Measurements from ENCODE around the gene DAP.
"Not testable (repeated sequence)": the region's sequence is repeated elsewhere in the genome, so short reads cannot be mapped to it uniquely, and the experiment has no call there.

DAP gene

DNA sequence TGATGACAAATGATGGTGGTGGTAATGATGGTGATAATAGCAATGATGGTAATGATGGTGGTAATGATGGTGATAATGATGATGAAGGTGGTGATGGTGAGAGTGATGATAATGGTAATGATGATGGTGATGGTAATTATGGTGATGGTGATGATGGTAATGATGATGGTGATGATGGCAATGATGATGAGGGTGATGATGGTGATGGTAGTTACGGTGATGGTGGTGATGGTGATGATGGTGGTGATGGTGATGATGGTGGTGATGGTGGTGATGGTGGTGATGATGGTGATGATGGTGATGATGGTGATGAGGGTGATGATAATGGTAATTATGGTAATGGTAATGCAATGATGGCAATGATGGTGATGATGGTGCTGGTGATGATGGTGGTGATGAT lies 91.1 kb downstream of the DAP start:
- no peak overlapping the region for H3K27ac Mint-ChIP-seq
- no peak overlapping the region for H3K4me3 Mint-ChIP-seq
- DNase-seq: no peak
- H3K36me3 Mint-ChIP-seq (ENCODE audit: insufficient read depth): peaks cover 3% of the 10 kb centered on the region
- no peaks in the 10 kb centered on the region for H3K4me1 Mint-ChIP-seq (ENCODE audit: low read depth in 2 of 2)
- ATAC-seq (replicated peaks): no peak
- no peaks in the 10 kb centered on the region for H3K27me3 Mint-ChIP-seq
- no peaks in the 10 kb centered on the region for H3K9me3 Mint-ChIP-seq

DNA sequence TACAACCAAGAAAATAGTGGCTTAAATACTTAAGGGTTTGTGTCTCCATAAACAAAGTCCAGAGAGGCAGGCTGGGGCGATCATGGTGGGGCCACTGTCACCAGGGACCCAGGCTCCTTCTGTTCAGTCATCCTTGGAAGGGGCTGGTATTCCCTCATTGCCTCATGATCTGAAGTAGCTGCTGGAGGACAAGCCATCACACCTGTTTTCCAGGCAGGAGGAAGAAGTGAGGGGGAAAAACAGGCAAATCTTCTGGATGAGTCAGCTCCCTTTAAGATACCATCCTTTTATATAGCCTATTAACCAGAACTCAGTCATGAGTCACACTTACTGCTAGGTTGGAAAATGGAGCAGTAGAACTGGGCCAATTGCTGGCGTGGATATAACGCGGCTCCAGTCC lies 92.3 kb downstream of the DAP start:
- Mint-ChIP-seq H3K27ac (no peak overlapping the region), H3K36me3 (ENCODE audit: insufficient read depth) (peaks cover 3% of the 10 kb centered on the region)
- ATAC-seq (replicated peaks): no peak

DNA sequence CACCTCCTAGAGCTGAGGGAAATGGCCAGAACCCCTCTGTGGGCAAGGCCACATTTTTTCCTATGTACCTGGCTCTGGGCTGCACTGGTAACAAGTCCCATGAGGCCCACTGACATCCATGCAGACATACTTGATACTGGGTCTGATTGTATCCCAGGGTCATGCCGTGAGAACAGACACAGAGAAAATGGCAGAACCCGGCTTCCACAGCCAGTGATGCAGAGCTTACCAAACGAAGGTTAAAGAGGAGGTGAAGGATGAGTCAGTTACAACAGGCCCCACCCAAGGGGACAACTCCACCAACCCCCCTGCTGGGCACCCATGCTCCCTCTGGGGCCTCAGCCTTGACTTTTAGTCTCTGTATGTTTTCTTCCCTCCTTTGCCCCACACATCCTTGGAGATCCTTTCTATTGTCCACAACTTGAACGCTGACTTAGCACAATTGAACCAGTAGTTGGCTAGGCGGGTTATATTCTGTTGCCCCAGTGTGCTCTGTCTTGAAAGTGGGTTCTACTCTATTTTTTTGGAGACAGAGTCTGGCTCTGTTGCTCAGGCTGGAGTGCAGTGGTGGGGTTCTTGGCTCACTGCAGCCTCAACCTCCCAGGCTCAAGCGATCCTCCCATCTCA lies 93.5 kb downstream of the DAP start:
- Mint-ChIP-seq H3K4me1 (ENCODE audit: low read depth in 2 of 2) (no peaks in the 10 kb centered on the region), H3K27ac (no peak overlapping the region), H3K36me3 (ENCODE audit: insufficient read depth) (peaks cover 3% of the 10 kb centered on the region), H3K9me3 (no peaks in the 10 kb centered on the region), H3K27me3 (peaks cover 0 to 6% of the 10 kb centered on the region in 2 donors), H3K4me3 (no peak overlapping the region)
- DNase-seq (no peak), ATAC-seq (replicated peaks) (no peak)

More for the DNA sequence above, 92.3 kb downstream of the DAP start:
- H3K9me3 Mint-ChIP-seq: no peaks in the 10 kb centered on the region
- H3K27me3 Mint-ChIP-seq: no peaks in the 10 kb centered on the region
- DNase-seq: no peak
- no peaks in the 10 kb centered on the region for H3K4me1 Mint-ChIP-seq (ENCODE audit: low read depth in 2 of 2)
- H3K4me3 Mint-ChIP-seq: no peak overlapping the region

DNA sequence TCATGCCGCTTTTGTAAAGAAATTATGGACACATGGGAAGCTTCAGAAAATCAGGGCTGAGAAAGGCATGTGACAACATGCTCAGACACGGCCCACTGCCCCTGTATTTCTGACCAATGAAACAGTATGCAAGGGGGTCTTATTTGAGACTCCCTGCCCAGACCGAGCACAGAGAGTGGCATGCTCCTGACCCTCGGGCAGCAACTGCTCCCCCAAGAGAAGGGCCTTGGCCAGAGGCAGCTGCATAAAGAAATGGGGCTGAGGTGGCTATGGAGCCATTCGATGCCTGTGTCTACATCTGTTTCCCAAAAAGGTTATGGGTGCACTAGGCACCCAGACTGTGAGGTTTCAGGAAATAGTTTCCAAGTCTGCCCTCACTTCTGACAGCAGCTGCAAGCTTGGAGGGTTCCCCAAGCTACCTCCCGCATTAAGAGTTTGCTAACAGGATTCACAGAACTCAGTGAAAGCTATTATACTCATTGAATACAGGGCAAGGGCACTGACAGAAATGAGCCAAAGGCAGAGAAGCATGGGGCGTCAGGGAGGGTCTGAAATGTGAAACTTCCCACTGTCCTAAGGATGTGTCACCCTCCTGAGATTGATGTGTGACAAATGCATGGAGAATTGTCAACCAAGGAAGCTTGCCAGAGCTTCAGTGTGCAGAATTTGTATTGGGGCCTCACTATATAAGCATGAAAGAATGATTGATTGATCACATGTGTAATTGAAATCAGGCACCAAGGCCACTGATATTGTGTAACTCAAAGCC lies 94.3 kb downstream of the DAP start:
- no peaks in the 10 kb centered on the region for H3K9me3 Mint-ChIP-seq
- ATAC-seq (replicated peaks): no peak
- H3K36me3 Mint-ChIP-seq (ENCODE audit: insufficient read depth): peaks cover 3% of the 10 kb centered on the region
- H3K4me3 Mint-ChIP-seq: no peak overlapping the region
- no peak overlapping the region for H3K27ac Mint-ChIP-seq
- no peak for DNase-seq
- H3K4me1 Mint-ChIP-seq (ENCODE audit: low read depth in 2 of 2): no peaks in the 10 kb centered on the region
- H3K27me3 Mint-ChIP-seq: peaks cover 0 to 15% of the 10 kb centered on the region in 2 donors

DNA sequence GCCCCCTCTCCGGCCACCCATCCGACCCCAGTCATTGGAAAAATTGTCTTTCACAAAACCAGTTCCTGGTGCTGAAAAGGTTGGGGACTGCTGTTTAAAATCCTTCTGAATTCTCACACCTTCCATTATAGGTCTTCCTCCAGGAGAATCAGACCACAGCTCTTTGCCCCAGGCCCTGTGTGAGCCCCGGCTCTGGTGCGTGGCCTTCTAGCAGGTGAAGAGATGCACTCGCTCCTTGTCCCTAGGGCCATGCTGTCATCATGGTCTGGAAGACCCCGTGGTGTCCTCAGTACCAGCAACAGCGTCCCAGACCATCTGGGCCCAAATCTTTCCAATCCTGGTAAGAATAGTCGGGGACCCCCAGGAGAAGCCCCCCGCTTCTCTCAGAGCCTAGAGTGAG lies 95.2 kb downstream of the DAP start:
- peaks cover 0 to 19% of the 10 kb centered on the region in 2 donors for H3K27me3 Mint-ChIP-seq
- ATAC-seq (replicated peaks) (no peak), DNase-seq (no peak)
- H3K4me3 Mint-ChIP-seq: no peak overlapping the region
- no peaks in the 10 kb centered on the region for H3K9me3 Mint-ChIP-seq
- no peaks in the 10 kb centered on the region for H3K4me1 Mint-ChIP-seq (ENCODE audit: low read depth in 2 of 2)
- no peak overlapping the region for H3K27ac Mint-ChIP-seq
- H3K36me3 Mint-ChIP-seq (ENCODE audit: insufficient read depth): peaks cover 3% of the 10 kb centered on the region

DNA sequence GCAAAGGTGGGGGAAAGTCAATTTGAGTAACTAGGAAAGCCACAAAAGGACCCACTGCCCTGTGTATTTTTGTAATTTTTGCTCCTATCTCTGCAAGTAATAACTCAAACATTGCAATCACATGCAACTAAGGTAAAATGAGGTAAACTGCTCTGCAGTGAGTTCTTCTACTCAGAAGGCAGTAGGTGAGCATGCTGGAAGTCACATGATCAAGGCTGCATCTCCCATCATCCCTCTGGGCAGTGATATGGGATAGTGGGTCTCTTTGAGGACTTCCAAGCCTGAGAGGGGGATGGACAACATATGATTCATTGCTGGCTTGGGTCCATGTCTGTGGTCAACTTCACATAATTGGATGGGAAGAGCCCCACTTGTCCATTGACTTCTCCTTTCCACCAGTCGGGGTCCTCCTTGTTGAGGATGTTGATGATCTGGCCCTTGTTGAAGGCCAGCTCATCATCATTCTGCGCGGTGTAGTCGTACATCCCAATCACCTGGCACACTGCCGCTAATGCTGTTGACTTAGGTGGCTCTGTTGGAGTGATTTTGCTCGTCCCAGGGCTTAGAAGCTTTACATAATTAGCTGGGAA lies 96.8 kb downstream of the DAP start:
- H3K9me3 Mint-ChIP-seq; ATAC-seq (replicated peaks); H3K4me3 Mint-ChIP-seq; H3K27ac Mint-ChIP-seq; DNase-seq; H3K36me3 Mint-ChIP-seq (ENCODE audit: insufficient read depth); H3K4me1 Mint-ChIP-seq (ENCODE audit: low read depth in 2 of 2): not testable (repeated sequence)
- peaks cover 0 to 19% of the 10 kb centered on the region in 2 donors for H3K27me3 Mint-ChIP-seq

DNA sequence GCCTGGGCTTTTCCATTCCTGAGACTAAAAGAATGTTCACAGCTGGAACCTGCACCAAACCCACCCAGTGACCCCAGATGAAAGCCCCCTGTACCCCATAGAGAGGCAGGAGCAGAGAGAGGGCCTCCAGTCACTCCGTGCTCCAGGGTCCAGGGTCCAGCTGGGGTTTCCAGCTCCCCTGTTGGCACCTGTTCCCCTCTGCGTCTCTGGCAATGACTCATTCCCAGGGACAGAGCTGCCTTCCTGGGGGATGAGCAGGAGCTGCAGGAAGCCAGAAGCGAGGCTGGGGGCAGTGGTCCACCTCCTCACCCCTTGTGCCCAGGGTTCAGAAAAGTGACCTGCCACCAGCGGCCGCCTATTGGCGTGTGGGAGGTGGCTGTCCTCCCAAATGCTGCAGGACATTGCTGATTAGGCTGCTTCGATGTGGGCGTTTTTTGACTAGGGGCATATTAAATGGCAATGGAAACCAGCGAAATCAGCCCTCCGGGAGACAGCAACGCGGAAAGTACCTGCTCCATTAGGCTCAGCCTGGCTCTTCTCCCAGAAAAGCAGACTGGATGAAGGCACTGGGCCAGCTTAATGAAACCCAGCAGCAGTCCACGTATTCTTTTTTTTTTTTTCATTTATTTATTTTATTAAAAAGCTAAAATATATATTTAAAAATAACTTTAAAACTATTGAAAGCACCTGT lies 97.4 kb downstream of the DAP start:
- H3K27ac Mint-ChIP-seq: no peak overlapping the region
- H3K9me3 Mint-ChIP-seq: no peaks in the 10 kb centered on the region
- H3K4me3 Mint-ChIP-seq: no peak overlapping the region

DNA sequence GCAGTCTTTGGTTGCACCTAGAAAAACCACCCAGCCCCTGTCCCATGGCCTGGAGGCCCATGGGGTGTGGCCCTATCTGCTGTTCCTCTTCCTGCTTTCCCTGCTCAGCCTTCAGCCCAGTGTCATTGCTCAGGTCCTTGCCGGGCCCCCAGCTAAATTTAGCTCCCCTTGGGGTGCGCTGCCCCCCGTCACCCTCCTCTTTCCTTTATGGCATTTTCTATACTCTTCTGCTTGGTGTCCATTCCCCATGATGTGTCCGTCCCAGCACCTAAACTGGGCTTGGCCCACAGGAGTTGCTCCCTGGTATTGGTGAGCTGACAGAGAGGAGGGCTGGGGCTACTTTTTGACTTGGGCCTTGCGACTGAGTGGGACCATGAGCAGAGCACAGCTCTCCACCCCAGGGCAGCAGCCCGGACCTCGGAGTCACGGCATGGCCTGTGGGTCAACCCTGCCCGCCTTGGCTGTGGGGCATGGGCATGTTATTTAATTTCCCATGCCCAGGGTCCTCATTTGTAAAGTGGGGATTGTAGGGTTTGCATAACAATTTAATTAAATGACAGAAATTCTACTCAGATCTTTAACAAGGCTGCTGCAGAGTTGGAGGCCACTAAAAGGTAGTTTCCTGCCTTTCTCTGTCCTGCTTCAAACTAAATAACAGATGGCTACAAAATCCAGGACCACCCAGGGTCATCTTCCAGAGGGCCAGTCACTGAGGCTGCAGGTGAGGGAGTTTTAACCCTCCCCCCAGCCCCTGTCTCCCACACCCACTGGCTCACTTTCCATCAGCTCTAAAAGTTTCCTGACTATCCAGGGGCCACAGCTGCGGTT lies 98.2 kb downstream of the DAP start:
- Mint-ChIP-seq H3K27ac (no peak overlapping the region), H3K27me3 (peaks cover 0 to 19% of the 10 kb centered on the region in 2 donors), H3K36me3 (ENCODE audit: insufficient read depth) (peaks cover 3% of the 10 kb centered on the region), H3K9me3 (no peaks in the 10 kb centered on the region), H3K4me1 (ENCODE audit: low read depth in 2 of 2) (no peaks in the 10 kb centered on the region), H3K4me3 (no peak overlapping the region)
- no peak for DNase-seq
- ATAC-seq (replicated peaks): no peak

More for the DNA sequence above, 97.4 kb downstream of the DAP start:
- Mint-ChIP-seq H3K4me1 (ENCODE audit: low read depth in 2 of 2) (no peaks in the 10 kb centered on the region), H3K36me3 (ENCODE audit: insufficient read depth) (peaks cover 3% of the 10 kb centered on the region), H3K27me3 (peaks cover 0 to 19% of the 10 kb centered on the region in 2 donors)
- DNase-seq (no peak), ATAC-seq (replicated peaks) (no peak)

DNA sequence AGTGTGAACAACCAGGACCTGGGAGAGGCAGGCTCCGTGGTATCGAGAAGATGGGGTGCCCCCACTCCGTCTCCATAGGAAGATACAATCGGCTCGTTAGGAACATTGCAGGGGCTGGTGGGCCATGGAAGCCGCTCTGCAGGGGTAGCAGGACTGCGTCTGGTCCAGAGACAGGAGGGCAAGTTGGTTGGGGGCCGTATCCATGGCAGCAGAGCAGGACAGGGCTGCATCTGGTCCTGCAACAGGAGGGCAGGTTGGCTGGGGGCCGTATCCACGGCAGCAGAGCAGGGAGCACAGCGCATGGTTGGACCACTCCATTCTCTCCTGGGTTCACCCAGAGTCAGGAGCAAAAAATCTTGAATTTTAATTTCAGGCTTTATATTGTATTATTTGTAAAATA lies 99.0 kb downstream of the DAP start:
- Mint-ChIP-seq H3K27me3 (peaks cover 0 to 19% of the 10 kb centered on the region in 2 donors), H3K27ac (no peak overlapping the region), H3K36me3 (ENCODE audit: insufficient read depth) (no peaks in the 10 kb centered on the region), H3K4me1 (ENCODE audit: low read depth in 2 of 2) (no peaks in the 10 kb centered on the region), H3K4me3 (no peak overlapping the region), H3K9me3 (no peaks in the 10 kb centered on the region)
- ATAC-seq (replicated peaks) (no peak), DNase-seq (no peak)

DNA sequence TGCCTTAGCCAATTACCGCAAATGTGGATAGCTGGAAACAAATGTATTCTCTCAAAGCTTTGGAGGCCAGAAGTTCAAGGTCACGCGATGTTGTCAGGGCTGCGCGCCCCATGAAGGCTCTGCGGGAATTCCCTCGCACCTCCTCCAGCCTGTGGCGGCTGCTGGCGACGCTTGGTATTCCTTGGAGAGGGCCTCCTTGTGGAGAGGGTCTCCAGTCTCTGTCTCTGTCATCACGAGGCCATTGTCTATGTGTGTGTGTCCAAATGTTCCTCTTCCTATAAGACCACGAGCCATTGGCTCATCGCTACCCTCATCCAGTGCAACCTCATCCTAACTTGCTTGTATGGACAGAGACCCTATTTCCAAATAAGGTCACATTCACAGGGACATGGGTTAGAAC lies 99.6 kb downstream of the DAP start:
- H3K4me3 Mint-ChIP-seq: no peak overlapping the region
- no peaks in the 10 kb centered on the region for H3K36me3 Mint-ChIP-seq (ENCODE audit: insufficient read depth)
- DNase-seq (no peak), ATAC-seq (replicated peaks) (no peak)
- H3K9me3 Mint-ChIP-seq: no peaks in the 10 kb centered on the region
- H3K27me3 Mint-ChIP-seq: peaks cover 0 to 19% of the 10 kb centered on the region in 2 donors
- H3K4me1 Mint-ChIP-seq (ENCODE audit: low read depth in 2 of 2): no peaks in the 10 kb centered on the region
- no peak overlapping the region for H3K27ac Mint-ChIP-seq

DNA sequence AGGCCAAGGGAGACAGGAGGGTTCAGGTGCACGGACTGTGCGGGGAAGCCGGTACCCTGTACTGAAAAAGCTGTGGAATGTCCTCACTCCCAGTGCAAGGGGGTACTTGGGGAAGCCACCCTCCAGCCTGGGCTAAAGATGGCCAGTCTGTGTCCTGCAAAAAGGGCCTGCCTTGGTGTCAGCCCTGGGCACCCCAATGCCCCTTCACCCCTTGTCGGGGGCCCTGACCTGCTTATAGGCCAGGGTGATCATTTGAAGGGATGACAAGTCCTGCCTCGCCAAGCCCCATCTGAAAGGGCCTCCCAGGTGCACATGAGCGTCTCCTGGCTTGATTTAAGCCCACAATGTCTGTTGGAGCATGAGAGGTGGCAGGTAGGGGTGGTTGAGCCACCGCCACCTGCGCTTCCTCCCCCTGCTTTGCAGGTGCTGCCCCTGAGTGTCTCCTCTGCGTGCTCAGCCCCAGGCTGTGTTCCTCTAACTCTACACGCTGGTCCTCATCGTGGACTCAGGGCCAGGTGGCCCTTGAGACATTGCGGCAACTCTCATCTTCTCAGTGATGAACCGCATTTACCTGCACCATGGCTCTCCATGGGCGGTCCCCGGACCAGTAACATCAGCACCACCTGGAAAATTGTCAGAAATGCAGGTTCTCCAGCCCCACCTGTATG lies 100.2 kb downstream of the DAP start:
- DNase-seq (no peak), ATAC-seq (replicated peaks) (no peak)
- H3K4me1 Mint-ChIP-seq (ENCODE audit: low read depth in 2 of 2): no peaks in the 10 kb centered on the region
- peaks cover 0 to 19% of the 10 kb centered on the region in 2 donors for H3K27me3 Mint-ChIP-seq
- no peaks in the 10 kb centered on the region for H3K36me3 Mint-ChIP-seq (ENCODE audit: insufficient read depth)
- H3K9me3 Mint-ChIP-seq: no peaks in the 10 kb centered on the region
- H3K27ac Mint-ChIP-seq: no peak overlapping the region
- H3K4me3 Mint-ChIP-seq: no peak overlapping the region

DNA sequence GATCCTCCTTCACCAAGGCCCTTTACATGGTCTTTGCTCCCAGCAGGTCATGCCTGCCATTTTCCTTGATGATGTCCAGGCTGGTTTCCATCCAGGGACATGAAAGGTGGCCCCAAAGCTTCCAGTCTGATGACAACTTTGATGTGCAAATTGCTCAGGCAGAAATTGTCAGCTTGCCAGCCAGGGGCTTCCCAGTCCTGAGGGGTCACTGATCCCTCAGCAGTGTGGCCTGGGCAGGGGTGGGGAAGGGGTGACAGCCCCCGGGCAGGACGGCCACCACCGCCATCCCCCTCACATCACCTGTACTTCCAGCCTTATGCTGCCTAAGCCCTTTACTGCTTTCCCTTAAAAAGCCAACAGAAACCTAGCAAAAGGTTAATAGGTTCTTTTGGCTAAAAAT lies 100.9 kb downstream of the DAP start:
- Mint-ChIP-seq H3K36me3 (ENCODE audit: insufficient read depth) (no peaks in the 10 kb centered on the region), H3K4me1 (ENCODE audit: low read depth in 2 of 2) (no peaks in the 10 kb centered on the region), H3K27ac (no peak overlapping the region), H3K27me3 (peaks cover 0 to 19% of the 10 kb centered on the region in 2 donors), H3K4me3 (no peak overlapping the region), H3K9me3 (no peaks in the 10 kb centered on the region)
- ATAC-seq (replicated peaks): no peak
- no peak for DNase-seq
